Hematopoietic multipotent progenitor cell (in vitro differentiated cells): ENCODE data around the gene RTP3. TPM values are rescaled to one million over a fixed set of nuclear protein-coding genes. Genes with fewer than 3 reads are reported as not detected.
"Not testable (repeated sequence)": the region's sequence is repeated elsewhere in the genome, so short reads cannot be mapped to it uniquely, and the experiment has no call there.

ENCODE experiments used
- DNase-seq, 3 donors: peaks; one replicate each; pipeline ENCODE4 v3.0.0-alpha.2; 2011 to 2015; ENCODE audit warnings: low read depth in 2 of 3, low spot score in 2 of 3
- total RNA-seq: library from RNA; depleted of rRNA; stranded (reverse); fragments of >200 nt; gene quantifications from one replicate; pipeline ENCODE4 v1.2.3, GENCODE V29; 2012

Gene RTP3
- total RNA-seq, 1 donor = not detected

- no peak for DNase-seq
These were observed 7.9 kb upstream of the RTP3 start for GRCh38 chr3:46489875-46490274.

- no peak for DNase-seq
These were observed 7.3 kb upstream of the RTP3 start for GRCh38 chr3:46490338-46491084.

- DNase-seq = no peak
These were observed 6.4 kb upstream of the RTP3 start for GRCh38 chr3:46491089-46492070.

GRCh38 chr3:46492890-46493547 lies 4.8 kb upstream of the RTP3 start:
- no peak for DNase-seq

- DNase-seq = not testable (repeated sequence)
These were observed 3.3 kb upstream of the RTP3 start for GRCh38 chr3:46494491-46494890.

- no peak for DNase-seq
These were observed 1.8 kb upstream of the RTP3 start for GRCh38 chr3:46495901-46496456.

GRCh38 chr3:46496746-46497555 lies 825 bp upstream of the RTP3 start:
- DNase-seq = peak; percentile 16 to 69 (median 26)

- no peak for DNase-seq
These were observed 1.2 kb downstream of the RTP3 start for GRCh38 chr3:46498916-46499519.

GRCh38 chr3:46500656-46501635 lies 3.2 kb downstream of the RTP3 start:
- peak in 2 of 3 donors; percentile 22 to 45 for DNase-seq

- DNase-seq = no peak
These were observed 3.9 kb downstream of the RTP3 start for GRCh38 chr3:46501702-46502101.

GRCh38 chr3:46503200-46503874 lies 5.6 kb downstream of the RTP3 start:
- DNase-seq = peak in 1 of 3 donors; percentile 12

GRCh38 chr3:46504789-46505188 lies 7.0 kb downstream of the RTP3 start:
- no peak for DNase-seq

- DNase-seq = no peak
These were observed 8.2 kb downstream of the RTP3 start for GRCh38 chr3:46505953-46506352.

- no peak for DNase-seq
These were observed 8.8 kb downstream of the RTP3 start for GRCh38 chr3:46506526-46506925.

- no peak for DNase-seq
These were observed 11.2 kb downstream of the RTP3 start for GRCh38 chr3:46508850-46509591.

- no peak for DNase-seq
These were observed 11.9 kb downstream of the RTP3 start for GRCh38 chr3:46509661-46510187.
